Stomach (tissue), 4 donors: Measurements from ENCODE around the gene COL4A1.

ENCODE experiments used
- EP300 ChIP-seq: sonication (generic); formaldehyde crosslinking; IDR thresholded peaks from one replicate; pipeline ENCODE4 v1.6.1; 2017; ENCODE audit warnings: antibody characterized with exemption
- POLR2A ChIP-seq, 4 donors: fragments of 450-650 bp; IDR thresholded peaks; one replicate each; pipeline ENCODE4 v1.6.1; 2016; ENCODE audit warnings: antibody characterized with exemption in 4 of 4, control low read depth in 2 of 4, mild to moderate bottlenecking in 1 of 4, moderate library complexity in 1 of 4
- TF ChIP-seq, protein P1 (sequence below), 7 experiments: fragments of 450-650 bp in 4 of 7; fragments of 200-600 bp in 3 of 7; sonication (generic) in 3 of 7; IDR thresholded peaks; one replicate each; pipeline ENCODE4 v1.5.1; 2016 to 2019; ENCODE audit warnings: antibody characterized with exemption in 7 of 7, control low read depth in 2 of 7, mild to moderate bottlenecking in 1 of 7

DNA sequence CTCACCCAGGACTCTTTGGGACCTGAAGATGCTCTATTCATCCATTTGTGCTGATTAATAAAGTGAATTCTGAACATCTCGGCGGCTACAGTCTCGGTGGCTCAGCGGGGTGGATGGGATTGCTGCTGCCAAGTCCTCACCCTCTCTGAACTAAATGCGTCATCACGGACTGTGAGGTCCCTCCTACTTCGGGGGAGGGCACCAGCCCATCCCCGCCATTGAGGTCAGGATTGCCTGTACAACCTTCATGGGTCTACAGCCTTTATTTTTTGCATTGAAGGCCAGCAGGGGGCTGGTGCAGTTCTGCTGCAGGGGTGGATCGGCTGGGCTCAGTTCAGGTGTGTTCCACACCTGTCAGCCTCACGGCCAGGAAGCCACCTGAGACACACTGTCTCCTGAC, 181.8 kb downstream of the COL4A1 start:
- TF ChIP-seq, protein P1, sequence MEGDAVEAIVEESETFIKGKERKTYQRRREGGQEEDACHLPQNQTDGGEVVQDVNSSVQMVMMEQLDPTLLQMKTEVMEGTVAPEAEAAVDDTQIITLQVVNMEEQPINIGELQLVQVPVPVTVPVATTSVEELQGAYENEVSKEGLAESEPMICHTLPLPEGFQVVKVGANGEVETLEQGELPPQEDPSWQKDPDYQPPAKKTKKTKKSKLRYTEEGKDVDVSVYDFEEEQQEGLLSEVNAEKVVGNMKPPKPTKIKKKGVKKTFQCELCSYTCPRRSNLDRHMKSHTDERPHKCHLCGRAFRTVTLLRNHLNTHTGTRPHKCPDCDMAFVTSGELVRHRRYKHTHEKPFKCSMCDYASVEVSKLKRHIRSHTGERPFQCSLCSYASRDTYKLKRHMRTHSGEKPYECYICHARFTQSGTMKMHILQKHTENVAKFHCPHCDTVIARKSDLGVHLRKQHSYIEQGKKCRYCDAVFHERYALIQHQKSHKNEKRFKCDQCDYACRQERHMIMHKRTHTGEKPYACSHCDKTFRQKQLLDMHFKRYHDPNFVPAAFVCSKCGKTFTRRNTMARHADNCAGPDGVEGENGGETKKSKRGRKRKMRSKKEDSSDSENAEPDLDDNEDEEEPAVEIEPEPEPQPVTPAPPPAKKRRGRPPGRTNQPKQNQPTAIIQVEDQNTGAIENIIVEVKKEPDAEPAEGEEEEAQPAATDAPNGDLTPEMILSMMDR (IDR thresholded peaks at IDR 0.05), result no peak
- TF ChIP-seq POLR2A (IDR thresholded peaks at IDR 0.05) (no peak), EP300 (no peak)
